Endodermal cell (in vitro differentiated cells): Measurements from ENCODE around the gene DTWD2. TPM values are rescaled to one million over a fixed set of nuclear protein-coding genes. Genes with fewer than 3 reads are reported as not detected.

Experiments used
- DNase-seq: peaks from one replicate; pipeline ENCODE4 v3.0.0-alpha.2; 2017
- H3K27ac ChIP-seq: 2 replicates; pipeline ENCODE4 v1.5.1; 2013; ENCODE audit warnings: mild to moderate bottlenecking, low read depth, low read length, moderate library complexity
- H3K27me3 ChIP-seq: 2 replicates; pipeline ENCODE4 v1.6.1; 2013; ENCODE audit warnings: mild to moderate bottlenecking, low read length, moderate library complexity; ENCODE audit not compliant: insufficient read depth, control insufficient read depth, poor library complexity, severe bottlenecking
- H3K36me3 ChIP-seq: 2 replicates; pipeline ENCODE4 v1.7.0; 2013; ENCODE audit warnings: mild to moderate bottlenecking, low read length, moderate library complexity; ENCODE audit not compliant: control insufficient read depth, insufficient read depth
- H3K4me1 ChIP-seq: one replicate; pipeline ENCODE4 v1.7.0; 2013; ENCODE audit warnings: low read length; ENCODE audit not compliant: control insufficient read depth, insufficient read depth
- H3K4me3 ChIP-seq: 2 replicates; pipeline ENCODE4 v1.5.1; 2013; ENCODE audit warnings: mild to moderate bottlenecking, low read length, moderate library complexity
- H3K9ac ChIP-seq: 2 replicates; pipeline ENCODE4 v1.6.1; 2013; ENCODE audit warnings: mild to moderate bottlenecking, low read length, moderate library complexity; ENCODE audit not compliant: poor library complexity, severe bottlenecking; ENCODE audit errors: extremely low read depth
- H3K9me3 ChIP-seq: 2 replicates; pipeline ENCODE4 v1.6.1; 2013; ENCODE audit warnings: mild to moderate bottlenecking, low read length, moderate library complexity; ENCODE audit not compliant: control insufficient read depth
- H3K27ac Mint-ChIP-seq: 2 replicates; pipeline ENCODE4 v1.8.0; 2020; ENCODE audit warnings: mixed read lengths
- H3K27me3 Mint-ChIP-seq: 2 replicates; pipeline ENCODE4 v1.8.0; 2021; ENCODE audit warnings: mild to moderate bottlenecking, mixed read lengths; ENCODE audit not compliant: insufficient read depth
- H3K36me3 Mint-ChIP-seq: 2 replicates; pipeline ENCODE4 v1.8.0; 2020; ENCODE audit warnings: low read depth, mixed read lengths
- H3K4me1 Mint-ChIP-seq: 2 replicates; pipeline ENCODE4 v1.8.0; 2020; ENCODE audit warnings: mixed read lengths
- H3K4me3 Mint-ChIP-seq: 2 replicates; pipeline ENCODE4 v1.8.0; 2020; ENCODE audit warnings: mild to moderate bottlenecking, moderate library complexity, mixed read lengths
- H3K9me3 Mint-ChIP-seq: 2 replicates; pipeline ENCODE4 v1.8.0; 2020; ENCODE audit warnings: mild to moderate bottlenecking, mixed read lengths
- CTCF ChIP-seq: fragments of 200-600 bp; sonication (generic); conservative IDR thresholded peaks from 2 replicates; pipeline ENCODE4 v1.5.0; 2021; ENCODE audit warnings: antibody characterized with exemption, mild to moderate bottlenecking
- WGBS, 2 experiments: methylation state at CpG; one replicate each; pipeline versions ENCODE4 v1.1.5 to v1.1.7; 2013; ENCODE audit warnings: missing lambda C conversion rate in 2 of 2, mixed read lengths in 1 of 2; ENCODE audit not compliant: insufficient coverage in 1 of 2, insufficient read length in 1 of 2; 5-methylcytosine and 5-hydroxymethylcytosine counted together
- long read RNA-seq, 4 experiments: library from polyadenylated mRNA in 2 of 4; library from RNA in 1 of 4; library from capped mRNA in 1 of 4; stranded (forward) in 3 of 4; unstranded in 1 of 4; transcript quantifications; one replicate each; pipeline ENCODE4 v2.0.0, GENCODE V29; 2020 to 2021; ENCODE audit warnings: inconsistent platforms in 1 of 4
- polyA plus RNA-seq, 2 experiments: library from polyadenylated mRNA; stranded (reverse); fragments of 50-300 nt; gene quantifications; one replicate each; pipeline ENCODE4 v1.2.3, GENCODE V29; 2013
- total RNA-seq, 2 donors: library from RNA; stranded (reverse); fragmentation: NEBNext Ultra II Directional in 1 of 2; extraction: Animal tissue kit (Norgen Biotek cat#: 25700) in 1 of 2; gene quantifications; 2 replicates in 1 of 2; 3 replicates in 1 of 2; pipeline ENCODE4 v1.2.1, GENCODE V29; 2021

DTWD2 gene
- 10 to 100 TPM; 15.2 to 34.9 TPM for total RNA-seq
- 6.8 TPM for polyA plus RNA-seq (2013, experiment 1 of 2)
- 8.5 TPM for polyA plus RNA-seq (2013, experiment 2 of 2)
- long read RNA-seq, experiment 1, partial matches to known transcripts: 0 of 4 reads
- long read RNA-seq, experiment 1, other reads (novel, unspliced or antisense): 4 of 4 reads
- long read RNA-seq, experiment 2, full-length matches to known transcripts: 7 of 17 reads
- long read RNA-seq, experiment 2, partial matches to known transcripts: 1 of 17 reads
- long read RNA-seq, experiment 2, other reads (novel, unspliced or antisense): 9 of 17 reads
- long read RNA-seq, experiment 3, transcript DTWD2-203 (6 exons, 2,307 nt): major isoform, 12 of 74 reads
- long read RNA-seq, experiment 3, partial matches to known transcripts: 47 of 74 reads
- long read RNA-seq, experiment 3, other reads (novel, unspliced or antisense): 15 of 74 reads
- long read RNA-seq, experiment 4, full-length matches to known transcripts: 2 of 6 reads
- long read RNA-seq, experiment 4, partial matches to known transcripts: 0 of 6 reads
- long read RNA-seq, experiment 4, other reads (novel, unspliced or antisense): 4 of 6 reads

GRCh38 chr5:118987988-118988865 lies at the start of gene DTWD2:
TSS of gene DTWD2 (minus strand) at chr5:118988547. CDS start at chr5:118988511, 36 bp downstream.
- Mint-ChIP-seq H3K27me3 (no peaks in the 10 kb centered on the region), H3K9me3 (peaks cover 22% of the 10 kb centered on the region), H3K36me3 (no peaks in the 10 kb centered on the region), H3K27ac (peak within 1 kb of the TSS; percentile 68), H3K4me1 (peaks cover 34% of the 10 kb centered on the region), H3K4me3 (peak within 1 kb of the TSS; percentile 55)
- peaks cover 3% of the 10 kb centered on the region for H3K9me3 ChIP-seq
- DNase-seq: peak; percentile 98
- H3K4me1 ChIP-seq: peaks cover 9% of the 10 kb centered on the region
- H3K4me3 ChIP-seq: peak within 1 kb of the TSS; percentile 91
- H3K27ac ChIP-seq: peak within 1 kb of the TSS; percentile 93
- H3K9ac ChIP-seq: peak within 1 kb of the TSS; percentile 82
- WGBS, 2 experiments: 1% methylated on average over 18 to 74 of the region's 74 CpGs
- no peaks in the 10 kb centered on the region for H3K27me3 ChIP-seq
- no peaks in the 10 kb centered on the region for H3K36me3 ChIP-seq
- peak; percentile 98 for TF ChIP-seq CTCF

- 89 to 95% methylated on average over 16 of the region's 16 CpGs for WGBS, 2 experiments
- Mint-ChIP-seq H3K27ac (no peak overlapping the region), H3K4me1 (no peaks in the 10 kb centered on the region), H3K27me3 (no peaks in the 10 kb centered on the region), H3K36me3 (no peaks in the 10 kb centered on the region), H3K9me3 (peaks cover 2% of the 10 kb centered on the region), H3K4me3 (no peak overlapping the region)
- H3K4me1 ChIP-seq: no peaks in the 10 kb centered on the region
- H3K27me3 ChIP-seq: no peaks in the 10 kb centered on the region
- H3K36me3 ChIP-seq: no peaks in the 10 kb centered on the region
- no peaks in the 10 kb centered on the region for H3K9me3 ChIP-seq
- no peak overlapping the region for H3K4me3 ChIP-seq
- H3K9ac ChIP-seq: no peak overlapping the region
- no peak overlapping the region for H3K27ac ChIP-seq
- no peak for TF ChIP-seq CTCF
- no peak for DNase-seq
These were observed 49.3 kb upstream of the DTWD2 start for GRCh38 chr5:119037496-119038215.
